Bronchial epithelial cell (primary cell): ENCODE data around the gene SLC6A9. TPM values are rescaled to one million over a fixed set of nuclear protein-coding genes. Genes with fewer than 3 reads are reported as not detected.

Experiments
- DNase-seq: peaks from one replicate; pipeline ENCODE4 v3.0.0-alpha.2; 2010; ENCODE audit warnings: low read depth
- FAIRE-seq: peaks from 2 replicates; lab custom pipeline; 2011; peaks lifted over from hg19 to GRCh38; lab: Jason Lieb, UNC
- H3K27me3 ChIP-seq: 2 replicates; pipeline ENCODE4 v1.5.1; 2011; ENCODE audit warnings: low read length; ENCODE audit not compliant: control insufficient read depth, insufficient read depth
- H3K36me3 ChIP-seq: 2 replicates; pipeline ENCODE4 v1.5.1; 2011; ENCODE audit warnings: low read length; ENCODE audit not compliant: control insufficient read depth, insufficient read depth
- H3K4me3 ChIP-seq: 2 replicates; pipeline ENCODE4 v1.5.1; 2011; ENCODE audit warnings: mild to moderate bottlenecking, low read depth, low read length, control low read depth
- total RNA-seq: library from RNA; depleted of rRNA; stranded (reverse); fragments of >200 nt; gene quantifications from 2 replicates; pipeline ENCODE4 v1.2.1, GENCODE V29; 2014
- TF ChIP-seq, protein P1 (sequence below): IDR thresholded peaks from 2 replicates; pipeline ENCODE4 v1.5.1; 2011; ENCODE audit warnings: mild to moderate bottlenecking, moderate library complexity, low read length, control low read depth, inconsistent platforms; ENCODE audit not compliant: insufficient read depth, severe bottlenecking

SLC6A9 gene
- total RNA-seq, 1 donor from 2014 or later = 13.4 TPM

DNA sequence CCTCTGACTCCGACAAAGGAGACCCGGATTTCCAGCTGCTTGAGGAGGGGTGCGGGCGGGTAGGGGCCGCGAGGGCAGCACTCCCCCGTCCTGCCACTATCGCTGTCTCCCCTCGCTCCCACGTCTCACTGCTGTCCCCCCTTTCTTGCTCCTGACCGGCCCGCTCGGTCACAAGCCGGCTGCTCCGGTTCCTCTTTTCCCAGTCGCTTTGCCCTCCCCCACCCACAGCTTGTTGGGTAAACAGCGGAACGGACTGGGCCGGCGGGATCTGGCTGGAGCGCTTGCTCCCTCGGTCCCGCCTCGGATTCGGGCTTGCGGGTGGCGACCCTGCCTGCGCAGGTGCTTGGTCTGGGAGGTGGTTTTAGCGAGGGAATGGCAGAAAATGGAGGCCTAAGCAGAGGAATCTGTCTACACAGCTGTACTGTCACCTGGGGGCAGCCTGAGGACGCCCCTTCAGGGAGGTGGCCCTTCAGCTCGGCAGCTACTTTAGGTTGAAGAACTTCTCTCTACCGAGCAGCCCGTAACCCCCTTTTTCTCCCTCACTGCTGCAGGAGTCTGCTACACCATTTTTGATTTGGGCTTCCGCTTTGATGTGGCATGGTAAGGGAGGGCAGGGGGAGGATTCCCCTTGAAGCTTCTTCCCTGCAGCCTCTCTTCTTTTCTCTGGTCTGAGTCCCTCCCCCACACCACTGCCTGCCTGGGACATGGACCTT is 55.9 kb downstream of the SLC6A9 start:
- TF ChIP-seq, protein P1, sequence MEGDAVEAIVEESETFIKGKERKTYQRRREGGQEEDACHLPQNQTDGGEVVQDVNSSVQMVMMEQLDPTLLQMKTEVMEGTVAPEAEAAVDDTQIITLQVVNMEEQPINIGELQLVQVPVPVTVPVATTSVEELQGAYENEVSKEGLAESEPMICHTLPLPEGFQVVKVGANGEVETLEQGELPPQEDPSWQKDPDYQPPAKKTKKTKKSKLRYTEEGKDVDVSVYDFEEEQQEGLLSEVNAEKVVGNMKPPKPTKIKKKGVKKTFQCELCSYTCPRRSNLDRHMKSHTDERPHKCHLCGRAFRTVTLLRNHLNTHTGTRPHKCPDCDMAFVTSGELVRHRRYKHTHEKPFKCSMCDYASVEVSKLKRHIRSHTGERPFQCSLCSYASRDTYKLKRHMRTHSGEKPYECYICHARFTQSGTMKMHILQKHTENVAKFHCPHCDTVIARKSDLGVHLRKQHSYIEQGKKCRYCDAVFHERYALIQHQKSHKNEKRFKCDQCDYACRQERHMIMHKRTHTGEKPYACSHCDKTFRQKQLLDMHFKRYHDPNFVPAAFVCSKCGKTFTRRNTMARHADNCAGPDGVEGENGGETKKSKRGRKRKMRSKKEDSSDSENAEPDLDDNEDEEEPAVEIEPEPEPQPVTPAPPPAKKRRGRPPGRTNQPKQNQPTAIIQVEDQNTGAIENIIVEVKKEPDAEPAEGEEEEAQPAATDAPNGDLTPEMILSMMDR = no peak
- DNase-seq = no peak
- H3K36me3 ChIP-seq = peaks cover 25% of the 10 kb centered on the region

DNA sequence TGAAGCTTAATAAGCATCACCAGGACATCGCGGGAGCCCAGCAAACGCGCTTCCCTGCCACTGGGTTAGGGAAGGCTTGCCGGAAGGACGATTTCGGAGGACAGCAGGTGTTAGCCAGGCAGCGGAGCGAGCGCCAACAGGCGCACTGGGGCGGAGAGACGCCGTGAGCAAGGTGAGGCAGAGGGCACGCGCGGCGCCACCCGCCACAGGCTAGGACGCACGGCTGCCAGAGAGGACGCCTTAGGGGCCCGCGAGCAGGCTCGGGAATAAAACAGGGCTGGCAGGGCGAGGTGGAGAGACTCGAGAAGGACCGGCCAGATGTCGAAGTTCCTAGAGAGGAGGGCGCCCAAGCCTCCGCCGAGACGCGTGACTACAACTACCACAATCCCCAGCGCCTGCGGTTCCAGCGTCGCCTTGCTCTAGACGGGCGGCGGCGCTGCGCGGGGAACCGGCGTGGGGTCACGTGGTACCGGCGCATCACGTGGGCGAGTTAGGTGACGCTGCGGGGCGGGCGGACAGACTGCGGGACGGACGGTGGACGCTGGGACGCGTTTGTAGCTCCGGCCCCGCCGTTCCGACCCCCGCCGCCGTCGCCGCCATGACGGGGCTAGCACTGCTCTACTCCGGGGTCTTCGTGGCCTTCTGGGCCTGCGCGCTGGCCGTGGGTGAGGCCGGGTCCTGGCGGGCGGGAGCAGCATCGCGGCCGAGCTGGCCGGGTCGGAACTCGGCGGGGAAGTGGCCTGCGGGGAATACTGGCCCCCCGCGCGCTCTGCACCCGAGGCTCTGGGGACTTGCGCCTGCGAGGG is 56.6 kb downstream of the SLC6A9 start, which contains the start of gene ATP6V0B:
ATP6V0B (plus strand) TSS at position 518 of the 806 bp plus-strand sequence; CDS start at position 599, 81 bp downstream.
- peak; percentile 81 for DNase-seq
- TF ChIP-seq, protein P1 = peak; percentile 36
- H3K36me3 ChIP-seq = peaks cover 25% of the 10 kb centered on the region
- no peaks in the 10 kb centered on the region for H3K27me3 ChIP-seq
- H3K4me3 ChIP-seq = peak within 1 kb of the TSS; percentile 92
- FAIRE-seq = no peak

More for the DNA sequence above, 55.9 kb downstream of the SLC6A9 start:
- no peak for FAIRE-seq
- H3K4me3 ChIP-seq = peak overlapping the region; percentile 92
- H3K27me3 ChIP-seq = no peaks in the 10 kb centered on the region

DNA sequence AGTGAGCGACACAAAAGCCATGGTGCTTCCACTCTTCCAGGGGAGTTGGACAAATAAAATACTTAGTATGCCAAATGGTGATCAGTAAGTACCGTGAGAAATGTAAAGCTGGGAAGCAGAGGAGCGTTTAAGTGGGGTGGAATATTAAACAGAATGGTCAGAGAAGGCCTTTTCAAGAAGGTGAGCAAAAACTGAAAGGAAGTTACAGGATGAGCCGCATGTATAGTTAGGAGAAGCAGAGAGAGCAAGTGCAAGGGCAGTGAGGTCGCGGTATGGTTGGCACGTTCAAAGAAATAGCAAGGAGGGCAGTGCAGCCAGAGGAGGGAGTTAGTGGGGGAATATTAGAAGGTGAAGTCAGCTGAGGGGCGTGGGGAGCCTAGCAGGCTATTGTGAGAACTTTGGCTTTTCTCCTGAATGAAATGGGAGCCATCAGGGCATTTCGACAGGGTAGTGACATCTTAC is 57.2 kb downstream of the SLC6A9 start:
- TF ChIP-seq, protein P1 = no peak
- FAIRE-seq (no peak), DNase-seq (no peak)
- Histone ChIP-seq H3K36me3 (peaks cover 25% of the 10 kb centered on the region), H3K27me3 (no peaks in the 10 kb centered on the region), H3K4me3 (peak overlapping the region; percentile 92)

DNA sequence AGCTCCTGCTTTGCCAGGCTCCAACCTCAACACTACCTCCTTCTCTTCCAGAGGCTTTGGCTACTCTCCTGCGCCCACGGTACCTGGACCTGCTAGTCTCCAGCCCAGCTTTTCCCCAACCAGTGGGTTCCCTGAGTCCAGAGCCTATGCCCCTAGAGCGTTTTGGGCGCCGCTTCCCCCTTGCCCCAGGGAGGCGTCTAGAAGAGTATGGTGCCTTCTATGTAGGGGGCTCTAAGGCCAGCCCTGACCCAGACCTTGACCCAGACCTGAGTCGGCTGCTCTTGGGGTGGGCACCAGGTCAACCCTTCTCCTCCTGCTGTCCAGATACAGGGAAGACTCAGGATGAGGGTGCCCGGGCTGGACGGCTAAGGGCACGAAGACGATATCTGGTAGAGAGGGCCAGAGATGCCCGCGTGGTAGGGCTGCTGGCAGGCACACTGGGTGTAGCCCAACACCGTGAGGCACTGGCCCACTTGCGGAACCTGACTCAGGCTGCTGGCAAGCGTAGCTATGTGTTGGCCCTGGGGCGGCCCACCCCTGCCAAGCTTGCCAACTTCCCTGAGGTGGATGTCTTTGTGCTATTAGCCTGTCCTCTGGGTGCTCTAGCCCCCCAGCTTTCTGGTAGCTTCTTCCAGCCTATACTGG is 59.8 kb downstream of the SLC6A9 start:
- Histone ChIP-seq H3K36me3 (peaks cover 20% of the 10 kb centered on the region), H3K27me3 (no peaks in the 10 kb centered on the region), H3K4me3 (no peak overlapping the region)
- TF ChIP-seq, protein P1 = no peak
- FAIRE-seq = no peak
- no peak for DNase-seq

DNA sequence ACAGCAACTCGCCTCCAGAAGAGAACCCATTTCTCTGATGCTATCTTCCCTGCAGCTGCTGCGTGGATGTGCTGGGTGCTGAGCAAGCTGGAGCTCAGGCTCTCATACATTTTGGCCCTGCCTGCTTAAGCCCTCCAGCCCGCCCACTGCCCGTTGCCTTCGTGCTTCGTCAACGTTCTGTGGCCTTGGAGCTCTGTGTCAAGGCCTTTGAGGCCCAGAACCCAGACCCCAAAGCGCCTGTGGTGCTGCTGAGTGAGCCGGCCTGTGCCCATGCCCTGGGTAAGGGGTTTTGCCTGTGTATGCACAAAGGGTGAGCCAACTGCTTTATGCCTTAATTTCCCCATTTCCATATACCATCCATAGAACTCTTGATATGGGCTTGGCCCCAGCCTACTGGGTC is 60.4 kb downstream of the SLC6A9 start:
- FAIRE-seq = no peak
- Histone ChIP-seq H3K27me3 (no peaks in the 10 kb centered on the region), H3K36me3 (peaks cover 17% of the 10 kb centered on the region), H3K4me3 (no peak overlapping the region)
- TF ChIP-seq, protein P1 = no peak
- no peak for DNase-seq
